ENCODE data around the gene PRKCE.
"Not testable (repeated sequence)": the region's sequence is repeated elsewhere in the genome, so short reads cannot be mapped to it uniquely, and the experiment has no call there.

Gene PRKCE

GRCh38 chr2:45886171-45886663 lies 234.7 kb downstream of the PRKCE start:
- ChIA-PET POLR2A (ENCODE audit: low non-redundant PET) (no interaction called here), CTCF (no interaction called here)
- DNase-seq (ENCODE audit: low spot score) = no peak
- TF ChIP-seq, protein P1, sequence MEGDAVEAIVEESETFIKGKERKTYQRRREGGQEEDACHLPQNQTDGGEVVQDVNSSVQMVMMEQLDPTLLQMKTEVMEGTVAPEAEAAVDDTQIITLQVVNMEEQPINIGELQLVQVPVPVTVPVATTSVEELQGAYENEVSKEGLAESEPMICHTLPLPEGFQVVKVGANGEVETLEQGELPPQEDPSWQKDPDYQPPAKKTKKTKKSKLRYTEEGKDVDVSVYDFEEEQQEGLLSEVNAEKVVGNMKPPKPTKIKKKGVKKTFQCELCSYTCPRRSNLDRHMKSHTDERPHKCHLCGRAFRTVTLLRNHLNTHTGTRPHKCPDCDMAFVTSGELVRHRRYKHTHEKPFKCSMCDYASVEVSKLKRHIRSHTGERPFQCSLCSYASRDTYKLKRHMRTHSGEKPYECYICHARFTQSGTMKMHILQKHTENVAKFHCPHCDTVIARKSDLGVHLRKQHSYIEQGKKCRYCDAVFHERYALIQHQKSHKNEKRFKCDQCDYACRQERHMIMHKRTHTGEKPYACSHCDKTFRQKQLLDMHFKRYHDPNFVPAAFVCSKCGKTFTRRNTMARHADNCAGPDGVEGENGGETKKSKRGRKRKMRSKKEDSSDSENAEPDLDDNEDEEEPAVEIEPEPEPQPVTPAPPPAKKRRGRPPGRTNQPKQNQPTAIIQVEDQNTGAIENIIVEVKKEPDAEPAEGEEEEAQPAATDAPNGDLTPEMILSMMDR (conservative IDR thresholded peaks at IDR 0.05; ENCODE audit: low read depth) = no peak
- no peak overlapping the region for H3K27ac ChIP-seq

- TF ChIP-seq, protein P1 (conservative IDR thresholded peaks at IDR 0.05; ENCODE audit: low read depth) = no peak
- ChIA-PET CTCF (no interaction called here), POLR2A (ENCODE audit: low non-redundant PET) (no interaction called here)
- H3K27ac ChIP-seq = no peak overlapping the region
- no peak for DNase-seq (ENCODE audit: low spot score)
These were observed 236.7 kb downstream of the PRKCE start for GRCh38 chr2:45888167-45888566.

GRCh38 chr2:45888641-45889040 lies 237.2 kb downstream of the PRKCE start:
- POLR2A ChIA-PET (ENCODE audit: low non-redundant PET) = no interaction called here
- CTCF ChIA-PET = no interaction called here
- H3K27ac ChIP-seq = no peak overlapping the region
- no peak for DNase-seq (ENCODE audit: low spot score)
- TF ChIP-seq, protein P1 (conservative IDR thresholded peaks at IDR 0.05; ENCODE audit: low read depth) = no peak

- DNase-seq (ENCODE audit: low spot score) = no peak
These were observed 237.6 kb downstream of the PRKCE start for GRCh38 chr2:45889053-45889452.

DNA sequence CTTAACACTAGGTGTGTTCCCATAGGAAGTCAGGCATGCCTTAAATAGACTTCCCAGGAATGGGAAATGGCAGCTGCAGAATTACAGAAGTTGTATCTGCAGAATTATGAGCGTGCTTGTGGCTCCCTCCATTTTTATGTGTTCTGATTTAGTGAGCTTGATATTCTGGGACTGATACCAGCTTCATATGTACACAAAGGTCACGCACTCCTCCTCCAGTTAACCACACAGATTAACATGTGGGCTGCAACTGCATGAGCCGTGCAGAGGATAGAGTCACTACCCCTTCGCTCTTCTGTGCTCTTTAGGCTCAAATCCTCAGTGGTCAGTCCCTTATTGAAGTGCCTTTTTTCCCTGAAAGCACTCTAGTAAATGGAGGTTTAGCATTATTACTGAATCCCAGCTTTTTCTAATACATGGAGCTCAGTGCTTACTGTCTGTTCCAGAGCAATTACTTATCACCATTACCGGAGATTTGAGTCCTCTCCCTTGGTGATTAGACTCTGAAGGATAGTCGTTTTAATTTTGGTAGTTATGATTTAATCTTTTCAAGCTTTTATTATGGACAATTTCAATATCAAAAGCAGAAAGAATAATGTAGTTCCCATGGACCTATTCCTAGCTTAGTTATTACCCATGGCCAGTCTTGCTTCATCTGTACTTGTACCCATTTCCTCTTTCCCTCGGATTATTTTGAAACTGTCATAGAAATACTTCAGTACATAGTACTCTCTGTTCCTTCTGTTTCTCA lies 238.3 kb downstream of the PRKCE start:
- H3K27ac ChIP-seq = no peak overlapping the region
- DNase-seq (ENCODE audit: low spot score) = no peak
- ChIA-PET POLR2A (ENCODE audit: low non-redundant PET) (no interaction called here), CTCF (no interaction called here)
- TF ChIP-seq, protein P1 (conservative IDR thresholded peaks at IDR 0.05; ENCODE audit: low read depth) = no peak

More at GRCh38 chr2:45889053-45889452, 237.6 kb downstream of the PRKCE start:
- TF ChIP-seq, protein P1 (conservative IDR thresholded peaks at IDR 0.05; ENCODE audit: low read depth) = no peak
- CTCF ChIA-PET = no interaction called here
- no peak overlapping the region for H3K27ac ChIP-seq
- POLR2A ChIA-PET (ENCODE audit: low non-redundant PET) = no interaction called here

- POLR2A ChIA-PET (ENCODE audit: low non-redundant PET); H3K27ac ChIP-seq; DNase-seq (ENCODE audit: low spot score); CTCF ChIA-PET: not testable (repeated sequence)
These were observed 238.8 kb downstream of the PRKCE start for GRCh38 chr2:45890371-45890646.

GRCh38 chr2:45890819-45891218 lies 239.3 kb downstream of the PRKCE start:
- TF ChIP-seq, protein P1 (conservative IDR thresholded peaks at IDR 0.05; ENCODE audit: low read depth) = no peak
- ChIA-PET CTCF (interaction anchor here (0.6 kb wide), 1 partner anchor 285 kb away, joined by 6 read pairs; no protein-coding TSS in a partner anchor), POLR2A (ENCODE audit: low non-redundant PET) (no interaction called here)
- no peak overlapping the region for H3K27ac ChIP-seq
- DNase-seq (ENCODE audit: low spot score) = no peak

Measured in RWPE1 (cell line).